ENCODE data around the gene SLIT3.

DNA sequence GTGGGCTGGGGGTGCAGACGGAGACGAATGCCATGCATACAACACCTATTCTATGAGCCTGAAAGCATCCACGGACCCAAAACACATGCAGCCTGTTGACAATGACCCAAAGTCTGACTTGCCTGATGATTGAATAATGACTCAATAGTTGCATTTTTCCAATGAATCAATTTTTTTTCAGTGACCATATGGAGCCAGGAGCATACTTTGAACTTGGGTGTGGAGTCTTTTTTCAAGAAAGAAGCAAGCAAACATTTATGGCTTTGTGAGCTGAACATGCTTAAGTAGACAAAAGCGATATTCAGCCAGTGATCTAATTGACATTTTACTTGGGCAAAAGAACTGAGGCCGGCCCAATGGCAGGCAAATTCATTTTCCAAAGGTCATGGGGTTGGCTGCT lies 437.9 kb downstream of the SLIT3 start:
- TF ChIP-seq CTCF (conservative IDR thresholded peaks at IDR 0.05; ENCODE audit: low read depth in 2 of 2), result no peak
- no peak for TF ChIP-seq EZH2 (IDR thresholded peaks at IDR 0.05; ENCODE audit: low read depth, unreplicated experiment)
- TF ChIP-seq POLR2AphosphoS5 (IDR thresholded peaks at IDR 0.05; ENCODE audit: low read depth), result no peak
- no peak for TF ChIP-seq CREB1 (CRISPR knock-in tag; IDR thresholded peaks at IDR 0.05; ENCODE audit: low read depth)
- TF ChIP-seq, protein P1, sequence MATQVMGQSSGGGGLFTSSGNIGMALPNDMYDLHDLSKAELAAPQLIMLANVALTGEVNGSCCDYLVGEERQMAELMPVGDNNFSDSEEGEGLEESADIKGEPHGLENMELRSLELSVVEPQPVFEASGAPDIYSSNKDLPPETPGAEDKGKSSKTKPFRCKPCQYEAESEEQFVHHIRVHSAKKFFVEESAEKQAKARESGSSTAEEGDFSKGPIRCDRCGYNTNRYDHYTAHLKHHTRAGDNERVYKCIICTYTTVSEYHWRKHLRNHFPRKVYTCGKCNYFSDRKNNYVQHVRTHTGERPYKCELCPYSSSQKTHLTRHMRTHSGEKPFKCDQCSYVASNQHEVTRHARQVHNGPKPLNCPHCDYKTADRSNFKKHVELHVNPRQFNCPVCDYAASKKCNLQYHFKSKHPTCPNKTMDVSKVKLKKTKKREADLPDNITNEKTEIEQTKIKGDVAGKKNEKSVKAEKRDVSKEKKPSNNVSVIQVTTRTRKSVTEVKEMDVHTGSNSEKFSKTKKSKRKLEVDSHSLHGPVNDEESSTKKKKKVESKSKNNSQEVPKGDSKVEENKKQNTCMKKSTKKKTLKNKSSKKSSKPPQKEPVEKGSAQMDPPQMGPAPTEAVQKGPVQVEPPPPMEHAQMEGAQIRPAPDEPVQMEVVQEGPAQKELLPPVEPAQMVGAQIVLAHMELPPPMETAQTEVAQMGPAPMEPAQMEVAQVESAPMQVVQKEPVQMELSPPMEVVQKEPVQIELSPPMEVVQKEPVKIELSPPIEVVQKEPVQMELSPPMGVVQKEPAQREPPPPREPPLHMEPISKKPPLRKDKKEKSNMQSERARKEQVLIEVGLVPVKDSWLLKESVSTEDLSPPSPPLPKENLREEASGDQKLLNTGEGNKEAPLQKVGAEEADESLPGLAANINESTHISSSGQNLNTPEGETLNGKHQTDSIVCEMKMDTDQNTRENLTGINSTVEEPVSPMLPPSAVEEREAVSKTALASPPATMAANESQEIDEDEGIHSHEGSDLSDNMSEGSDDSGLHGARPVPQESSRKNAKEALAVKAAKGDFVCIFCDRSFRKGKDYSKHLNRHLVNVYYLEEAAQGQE (IDR thresholded peaks at IDR 0.05; ENCODE audit: unreplicated experiment), result no peak
- no peak for TF ChIP-seq EZH2phosphoT487 (IDR thresholded peaks at IDR 0.05; ENCODE audit: unreplicated experiment)
- TF ChIP-seq, protein P2, sequence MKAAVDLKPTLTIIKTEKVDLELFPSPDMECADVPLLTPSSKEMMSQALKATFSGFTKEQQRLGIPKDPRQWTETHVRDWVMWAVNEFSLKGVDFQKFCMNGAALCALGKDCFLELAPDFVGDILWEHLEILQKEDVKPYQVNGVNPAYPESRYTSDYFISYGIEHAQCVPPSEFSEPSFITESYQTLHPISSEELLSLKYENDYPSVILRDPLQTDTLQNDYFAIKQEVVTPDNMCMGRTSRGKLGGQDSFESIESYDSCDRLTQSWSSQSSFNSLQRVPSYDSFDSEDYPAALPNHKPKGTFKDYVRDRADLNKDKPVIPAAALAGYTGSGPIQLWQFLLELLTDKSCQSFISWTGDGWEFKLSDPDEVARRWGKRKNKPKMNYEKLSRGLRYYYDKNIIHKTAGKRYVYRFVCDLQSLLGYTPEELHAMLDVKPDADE (IDR thresholded peaks at IDR 0.05), result no peak
- no peak for TF ChIP-seq JUNB (IDR thresholded peaks at IDR 0.05; ENCODE audit: unreplicated experiment)
- TF ChIP-seq ZNF331 (CRISPR knock-in tag; IDR thresholded peaks at IDR 0.05; ENCODE audit: low read depth), result no peak

Data from GM23338 (cell line).